ENCODE measurements around the gene MTG1.
"Not testable (repeated sequence)": the region's sequence is repeated elsewhere in the genome, so short reads cannot be mapped to it uniquely, and the experiment has no call there.

MTG1 gene

GRCh38 chr10:133356549-133357284, 37.2 kb upstream of the MTG1 start:
- Mint-ChIP-seq H3K27me3 (no peaks in the 10 kb centered on the region), H3K36me3 (no peaks in the 10 kb centered on the region), H3K9me3 (no peaks in the 10 kb centered on the region), H3K27ac (peak overlapping the region; percentile 8), H3K4me3 (peak overlapping the region; percentile 85), H3K4me1 (no peaks in the 10 kb centered on the region)

GRCh38 chr10:133357285-133358161, 36.4 kb upstream of the MTG1 start, which contains the start of gene FUOM:
Gene FUOM, minus strand, starts transcription at chr10:133358019. Its CDS starts 12 bp downstream, at chr10:133358007.
- Mint-ChIP-seq H3K27me3 (no peaks in the 10 kb centered on the region), H3K36me3 (no peaks in the 10 kb centered on the region), H3K4me1 (no peaks in the 10 kb centered on the region), H3K27ac (peak within 1 kb of the TSS; percentile 8), H3K4me3 (peak within 1 kb of the TSS; percentile 85), H3K9me3 (no peaks in the 10 kb centered on the region)

- H3K4me3 Mint-ChIP-seq = peak overlapping the region; percentile 15
- H3K9me3 Mint-ChIP-seq = no peaks in the 10 kb centered on the region
- H3K27me3 Mint-ChIP-seq = no peaks in the 10 kb centered on the region
- no peaks in the 10 kb centered on the region for H3K4me1 Mint-ChIP-seq
- no peaks in the 10 kb centered on the region for H3K36me3 Mint-ChIP-seq
- no peak overlapping the region for H3K27ac Mint-ChIP-seq
Observed at GRCh38 chr10:133358162-133358924, 35.6 kb upstream of the MTG1 start.

- Mint-ChIP-seq H3K27me3 (no peaks in the 10 kb centered on the region), H3K4me1 (no peaks in the 10 kb centered on the region), H3K4me3 (peak overlapping the region; percentile 15), H3K27ac (no peak overlapping the region), H3K9me3 (no peaks in the 10 kb centered on the region), H3K36me3 (no peaks in the 10 kb centered on the region)
Observed at GRCh38 chr10:133358925-133359310, 35.0 kb upstream of the MTG1 start.

GRCh38 chr10:133359554-133359971, 34.4 kb upstream of the MTG1 start:
- Mint-ChIP-seq H3K9me3 (no peaks in the 10 kb centered on the region), H3K27ac (no peak overlapping the region), H3K36me3 (no peaks in the 10 kb centered on the region), H3K4me3 (no peak overlapping the region), H3K27me3 (no peaks in the 10 kb centered on the region), H3K4me1 (no peaks in the 10 kb centered on the region)

GRCh38 chr10:133359972-133360610, 33.9 kb upstream of the MTG1 start:
- H3K36me3 Mint-ChIP-seq = peaks cover 2% of the 10 kb centered on the region
- no peak overlapping the region for H3K4me3 Mint-ChIP-seq
- no peaks in the 10 kb centered on the region for H3K9me3 Mint-ChIP-seq
- H3K27me3 Mint-ChIP-seq = no peaks in the 10 kb centered on the region
- no peak overlapping the region for H3K27ac Mint-ChIP-seq
- H3K4me1 Mint-ChIP-seq = no peaks in the 10 kb centered on the region

- H3K27ac Mint-ChIP-seq = no peak overlapping the region
- no peaks in the 10 kb centered on the region for H3K9me3 Mint-ChIP-seq
- no peak overlapping the region for H3K4me3 Mint-ChIP-seq
- no peaks in the 10 kb centered on the region for H3K4me1 Mint-ChIP-seq
- peaks cover 2% of the 10 kb centered on the region for H3K36me3 Mint-ChIP-seq
- H3K27me3 Mint-ChIP-seq = no peaks in the 10 kb centered on the region
Observed at GRCh38 chr10:133361227-133361626, 32.7 kb upstream of the MTG1 start.

- Mint-ChIP-seq H3K9me3 (no peaks in the 10 kb centered on the region), H3K27ac (no peak overlapping the region), H3K4me1 (no peaks in the 10 kb centered on the region), H3K27me3 (no peaks in the 10 kb centered on the region), H3K4me3 (no peak overlapping the region), H3K36me3 (peaks cover 2% of the 10 kb centered on the region)
Observed at GRCh38 chr10:133361773-133362441, 32.0 kb upstream of the MTG1 start.

- no peak overlapping the region for H3K27ac Mint-ChIP-seq
- H3K4me1 Mint-ChIP-seq = no peaks in the 10 kb centered on the region
- no peaks in the 10 kb centered on the region for H3K9me3 Mint-ChIP-seq
- H3K27me3 Mint-ChIP-seq = no peaks in the 10 kb centered on the region
- peaks cover 2% of the 10 kb centered on the region for H3K36me3 Mint-ChIP-seq
- H3K4me3 Mint-ChIP-seq = no peak overlapping the region
Observed at GRCh38 chr10:133362846-133363245, 31.1 kb upstream of the MTG1 start.

GRCh38 chr10:133364645-133365431, 29.1 kb upstream of the MTG1 start:
- H3K27me3 Mint-ChIP-seq = no peaks in the 10 kb centered on the region
- H3K9me3 Mint-ChIP-seq = no peaks in the 10 kb centered on the region
- H3K4me3 Mint-ChIP-seq = no peak overlapping the region
- peaks cover 3% of the 10 kb centered on the region for H3K4me1 Mint-ChIP-seq
- H3K36me3 Mint-ChIP-seq = peaks cover 4% of the 10 kb centered on the region
- peak overlapping the region; percentile 18 for H3K27ac Mint-ChIP-seq

- H3K36me3 Mint-ChIP-seq = peaks cover 4% of the 10 kb centered on the region
- peak overlapping the region; percentile 18 for H3K27ac Mint-ChIP-seq
- H3K27me3 Mint-ChIP-seq = no peaks in the 10 kb centered on the region
Observed at GRCh38 chr10:133365461-133366129, 28.4 kb upstream of the MTG1 start.

GRCh38 chr10:133366130-133366478, 27.9 kb upstream of the MTG1 start:
- no peaks in the 10 kb centered on the region for H3K27me3 Mint-ChIP-seq
- no peak overlapping the region for H3K4me3 Mint-ChIP-seq
- no peaks in the 10 kb centered on the region for H3K9me3 Mint-ChIP-seq
- no peak overlapping the region for H3K27ac Mint-ChIP-seq
- H3K36me3 Mint-ChIP-seq = peaks cover 4% of the 10 kb centered on the region
- H3K4me1 Mint-ChIP-seq = peaks cover 3% of the 10 kb centered on the region

More at GRCh38 chr10:133365461-133366129, 28.4 kb upstream of the MTG1 start:
- Mint-ChIP-seq H3K4me3 (no peak overlapping the region), H3K9me3 (no peaks in the 10 kb centered on the region), H3K4me1 (peaks cover 3% of the 10 kb centered on the region)

- Mint-ChIP-seq H3K9me3 (no peaks in the 10 kb centered on the region), H3K4me3 (no peak overlapping the region), H3K27me3 (no peaks in the 10 kb centered on the region), H3K27ac (no peak overlapping the region), H3K4me1 (peaks cover 3% of the 10 kb centered on the region), H3K36me3 (peaks cover 4% of the 10 kb centered on the region)
Observed at GRCh38 chr10:133366751-133367150, 27.2 kb upstream of the MTG1 start.

- H3K4me1 Mint-ChIP-seq, H3K36me3 Mint-ChIP-seq, H3K27ac Mint-ChIP-seq, H3K9me3 Mint-ChIP-seq, H3K4me3 Mint-ChIP-seq, H3K27me3 Mint-ChIP-seq: not testable (repeated sequence)
Observed at GRCh38 chr10:133367461-133367860, 26.5 kb upstream of the MTG1 start.

Data from activated naive CD4-positive, alpha-beta T cell treated with anti-CD3 and anti-CD28 coated beads, Interleukin-2, amount 50 U/mL, for 24 hours (primary cell).